Cardiac fibroblast (primary cell): ENCODE results near the gene PLOD1.
A peak's percentile ranks its signal among the peaks of the same experiment; 100 is the strongest.

Experiments
- DNase-seq, 2 donors: peaks; one replicate each; pipeline versions ENCODE4 v3.0.0 to v3.0.0-alpha.2; 2010; ENCODE audit warnings: low read depth in 2 of 2
- H3K4me3 ChIP-seq, 2 donors: replicated peaks in 1 of 2; 1 replicate in 1 of 2; 2 replicates in 1 of 2; pipeline ENCODE4 v1.5.1; 2011; ENCODE audit warnings: low read depth in 2 of 2, low read length in 2 of 2, mild to moderate bottlenecking in 2 of 2, moderate library complexity in 1 of 2
- TF ChIP-seq, protein P1 (sequence below): IDR thresholded peaks from one replicate; pipeline ENCODE4 v1.5.1; 2011; ENCODE audit warnings: low read depth, mild to moderate bottlenecking, low read length, inconsistent platforms

Gene PLOD1

DNA sequence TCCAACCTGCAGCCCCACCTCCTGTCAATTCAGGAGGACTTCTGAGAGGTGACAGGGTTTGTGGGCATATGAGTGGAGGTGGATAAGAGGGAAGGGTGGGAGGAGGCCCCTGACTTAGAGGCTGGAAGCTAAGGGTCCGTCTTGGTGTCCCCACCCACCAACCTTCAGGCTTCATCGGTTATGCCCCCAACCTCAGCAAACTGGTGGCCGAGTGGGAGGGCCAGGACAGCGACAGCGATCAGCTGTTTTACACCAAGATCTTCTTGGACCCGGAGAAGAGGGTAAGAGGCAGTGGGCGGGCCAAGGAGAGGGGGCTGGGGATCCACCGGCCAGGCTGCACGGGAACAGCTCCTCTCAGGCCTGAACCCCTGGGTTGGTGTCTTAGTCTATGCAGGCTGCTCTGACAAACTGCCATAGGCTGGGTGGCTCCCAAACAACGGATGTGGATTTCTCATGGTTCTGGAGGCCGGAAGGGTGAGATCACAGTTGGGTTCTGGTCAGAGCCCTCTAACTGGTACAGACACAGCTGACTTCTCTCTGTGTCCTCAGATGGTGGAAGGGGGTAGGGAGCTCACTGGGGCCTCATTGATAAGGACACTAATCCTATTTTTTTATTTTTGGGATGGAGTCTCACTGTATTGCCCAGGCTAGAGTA lies 18.1 kb downstream of the PLOD1 start:
- H3K4me3 ChIP-seq = no peak overlapping the region
- TF ChIP-seq, protein P1, sequence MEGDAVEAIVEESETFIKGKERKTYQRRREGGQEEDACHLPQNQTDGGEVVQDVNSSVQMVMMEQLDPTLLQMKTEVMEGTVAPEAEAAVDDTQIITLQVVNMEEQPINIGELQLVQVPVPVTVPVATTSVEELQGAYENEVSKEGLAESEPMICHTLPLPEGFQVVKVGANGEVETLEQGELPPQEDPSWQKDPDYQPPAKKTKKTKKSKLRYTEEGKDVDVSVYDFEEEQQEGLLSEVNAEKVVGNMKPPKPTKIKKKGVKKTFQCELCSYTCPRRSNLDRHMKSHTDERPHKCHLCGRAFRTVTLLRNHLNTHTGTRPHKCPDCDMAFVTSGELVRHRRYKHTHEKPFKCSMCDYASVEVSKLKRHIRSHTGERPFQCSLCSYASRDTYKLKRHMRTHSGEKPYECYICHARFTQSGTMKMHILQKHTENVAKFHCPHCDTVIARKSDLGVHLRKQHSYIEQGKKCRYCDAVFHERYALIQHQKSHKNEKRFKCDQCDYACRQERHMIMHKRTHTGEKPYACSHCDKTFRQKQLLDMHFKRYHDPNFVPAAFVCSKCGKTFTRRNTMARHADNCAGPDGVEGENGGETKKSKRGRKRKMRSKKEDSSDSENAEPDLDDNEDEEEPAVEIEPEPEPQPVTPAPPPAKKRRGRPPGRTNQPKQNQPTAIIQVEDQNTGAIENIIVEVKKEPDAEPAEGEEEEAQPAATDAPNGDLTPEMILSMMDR = no peak
- peak in 1 of 2 donors; percentile 43 for DNase-seq

DNA sequence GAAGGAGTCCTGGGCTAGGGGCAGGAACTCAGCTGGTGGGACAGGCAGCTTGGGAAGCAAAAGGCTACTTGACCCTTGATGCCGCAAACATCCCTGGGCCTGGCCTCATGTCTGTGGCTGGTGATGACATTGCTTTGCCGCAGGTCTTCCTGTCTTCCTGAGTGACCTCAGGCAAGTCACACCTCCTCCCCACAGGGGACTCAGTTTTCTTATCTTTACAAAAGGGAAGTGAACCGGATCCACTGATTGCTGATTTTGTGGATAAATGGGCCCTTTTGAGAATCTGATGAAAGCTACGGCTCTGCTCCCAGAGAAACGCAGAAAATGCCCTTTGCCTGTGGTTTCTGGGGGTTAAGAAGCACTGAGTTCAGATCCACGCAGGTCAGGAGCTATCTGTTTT lies 20.7 kb downstream of the PLOD1 start:
- DNase-seq = no peak
- no peak overlapping the region for H3K4me3 ChIP-seq
- TF ChIP-seq, protein P1 = no peak

DNA sequence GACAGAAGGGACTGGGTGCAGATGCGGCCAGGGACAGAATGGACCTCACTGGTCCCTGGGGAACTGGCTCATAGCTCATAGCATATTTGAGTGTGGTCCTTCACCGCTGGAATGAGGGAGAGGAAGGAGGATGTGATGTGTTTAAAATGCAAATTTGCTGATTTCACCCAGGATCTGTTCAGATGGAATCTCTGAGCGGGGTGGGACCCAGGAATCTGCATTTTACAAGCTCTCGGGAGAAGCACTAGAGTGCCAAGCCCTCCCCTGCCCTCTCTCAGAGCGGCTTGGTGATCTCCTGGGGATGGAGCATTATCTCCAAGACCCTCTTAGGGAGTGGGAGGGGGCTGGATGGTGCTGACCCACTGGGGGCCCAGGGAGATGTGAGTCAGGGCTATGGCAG lies 22.9 kb downstream of the PLOD1 start:
- no peak for DNase-seq
- TF ChIP-seq, protein P1 = no peak

GRCh38 chr1:11957897-11958296 lies 23.4 kb downstream of the PLOD1 start:
- TF ChIP-seq, protein P1 = no peak
- H3K4me3 ChIP-seq = no peak overlapping the region
- DNase-seq = no peak

More for the DNA sequence above, 22.9 kb downstream of the PLOD1 start:
- no peak overlapping the region for H3K4me3 ChIP-seq

GRCh38 chr1:11960276-11960675 lies 25.8 kb downstream of the PLOD1 start:
- DNase-seq = no peak
- TF ChIP-seq, protein P1 = no peak
- no peak overlapping the region for H3K4me3 ChIP-seq

- DNase-seq = no peak
- no peak overlapping the region for H3K4me3 ChIP-seq
- TF ChIP-seq, protein P1 = no peak
Measured at GRCh38 chr1:11960715-11961114, 26.2 kb downstream of the PLOD1 start.

GRCh38 chr1:11961230-11961629 lies 26.7 kb downstream of the PLOD1 start:
- TF ChIP-seq, protein P1 = no peak
- no peak overlapping the region for H3K4me3 ChIP-seq
- peak in 1 of 2 donors; percentile 81 for DNase-seq
